WERI-Rb-1 (cell line): ENCODE measurements around the gene PRKD1.
"Not testable (repeated sequence)": the region's sequence is repeated elsewhere in the genome, so short reads cannot be mapped to it uniquely, and the experiment has no call there.

ENCODE experiments used
- DNase-seq: peaks from one replicate; pipeline ENCODE4 v3.0.0-alpha.2; 2020
- H3K27ac ChIP-seq: fragments of 250-450 bp; sonication (Bioruptor Pico); 2 replicates; pipeline ENCODE4 v1.5.1; 2020; ENCODE audit warnings: mild to moderate bottlenecking, moderate library complexity
- H3K27me3 ChIP-seq: fragments of 250-450 bp; sonication (Bioruptor Pico); 2 replicates; pipeline ENCODE4 v1.5.1; 2021; ENCODE audit warnings: mild to moderate bottlenecking, low read depth, moderate library complexity; ENCODE audit not compliant: insufficient read depth, severe bottlenecking
- H3K36me3 ChIP-seq: fragments of 250-450 bp; sonication (Bioruptor Pico); 2 replicates; pipeline ENCODE4 v1.5.1; 2020; ENCODE audit warnings: mild to moderate bottlenecking, moderate library complexity
- H3K4me3 ChIP-seq: 2 replicates; pipeline ENCODE4 v1.5.1; 2011; ENCODE audit warnings: low read depth, mild to moderate bottlenecking, control low read depth, low read length
- H3K9me3 ChIP-seq: fragments of 250-450 bp; sonication (Bioruptor Pico); 2 replicates; pipeline ENCODE4 v1.5.1; 2021; ENCODE audit warnings: mild to moderate bottlenecking, moderate library complexity; ENCODE audit not compliant: severe bottlenecking
- CTCF ChIP-seq: IDR thresholded peaks from 2 replicates; pipeline ENCODE4 v1.5.1; 2011; ENCODE audit warnings: low read depth, mild to moderate bottlenecking, control low read depth, inconsistent platforms, low read length

The PRKD1 gene

GRCh38 chr14:29853272-29853671, 74.4 kb downstream of the PRKD1 start:
- Histone ChIP-seq H3K36me3 (no peaks in the 10 kb centered on the region), H3K4me3 (no peak overlapping the region), H3K27me3 (no peaks in the 10 kb centered on the region), H3K9me3 (no peaks in the 10 kb centered on the region), H3K27ac (no peak overlapping the region)
- TF ChIP-seq CTCF: no peak
- DNase-seq: no peak

DNA sequence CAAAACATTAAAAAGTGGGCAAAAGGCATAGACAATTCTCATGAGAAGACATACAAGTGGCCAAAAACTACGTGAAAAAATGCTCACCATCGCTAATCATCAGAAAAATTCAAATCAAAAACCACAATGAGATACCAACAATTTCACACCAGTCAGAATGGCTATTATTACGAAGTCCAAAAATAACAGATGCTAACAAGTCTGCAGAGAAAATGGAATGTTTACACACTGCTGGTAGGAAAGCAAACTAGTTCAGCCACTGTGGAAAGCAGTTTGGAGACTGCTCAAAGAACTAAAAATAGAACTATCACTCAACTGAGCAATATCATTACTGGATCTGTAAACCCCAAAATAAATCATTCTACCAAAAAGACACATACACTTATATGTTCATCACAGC, 76.2 kb downstream of the PRKD1 start:
- no peaks in the 10 kb centered on the region for H3K36me3 ChIP-seq
- no peak for TF ChIP-seq CTCF
- H3K27ac ChIP-seq: no peak overlapping the region
- no peaks in the 10 kb centered on the region for H3K9me3 ChIP-seq
- no peak for DNase-seq
- H3K27me3 ChIP-seq: no peaks in the 10 kb centered on the region
- no peak overlapping the region for H3K4me3 ChIP-seq

GRCh38 chr14:29847056-29847380, 80.6 kb downstream of the PRKD1 start:
- no peak for DNase-seq
- H3K27me3 ChIP-seq: no peaks in the 10 kb centered on the region
- H3K4me3 ChIP-seq: no peak overlapping the region
- H3K27ac ChIP-seq: no peak overlapping the region
- TF ChIP-seq CTCF: no peak
- H3K36me3 ChIP-seq: no peaks in the 10 kb centered on the region
- no peaks in the 10 kb centered on the region for H3K9me3 ChIP-seq

DNA sequence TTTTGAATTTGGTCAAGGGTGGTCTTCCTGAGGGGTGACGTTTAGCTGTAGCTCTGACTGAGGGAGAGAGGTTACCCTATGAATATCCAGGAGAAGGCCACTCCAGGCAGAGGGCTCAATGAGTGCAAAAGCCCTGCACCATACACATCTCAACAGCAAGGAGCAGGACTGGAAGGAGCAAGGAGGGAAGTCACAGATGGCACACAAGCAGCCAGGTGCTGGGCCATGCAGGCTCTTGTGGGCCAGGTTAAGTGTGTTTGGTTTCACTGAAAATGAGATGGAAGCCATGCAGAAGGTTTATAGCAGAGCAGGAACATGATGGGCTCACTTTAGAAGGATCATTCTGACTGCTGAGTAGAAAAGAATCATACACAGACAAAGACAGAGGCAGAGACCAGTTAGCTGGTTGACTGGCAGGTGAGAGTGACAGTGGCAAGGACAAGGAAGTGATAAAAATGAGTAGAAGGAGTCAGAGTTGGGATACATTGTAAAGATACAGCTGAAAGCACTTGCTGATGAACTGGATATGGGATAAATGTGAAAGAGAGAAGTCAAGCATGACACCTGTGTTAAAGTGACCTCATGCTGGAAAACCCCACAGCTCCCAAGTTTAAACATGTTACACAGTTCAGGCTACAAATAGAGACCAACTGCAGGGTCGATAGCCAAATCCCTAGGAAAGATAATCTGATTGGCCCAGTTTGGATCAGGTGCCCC, 81.2 kb downstream of the PRKD1 start:
- Histone ChIP-seq H3K4me3 (no peak overlapping the region), H3K27ac (no peak overlapping the region), H3K9me3 (no peaks in the 10 kb centered on the region), H3K27me3 (no peaks in the 10 kb centered on the region), H3K36me3 (no peaks in the 10 kb centered on the region)
- TF ChIP-seq CTCF: no peak
- DNase-seq: no peak

DNA sequence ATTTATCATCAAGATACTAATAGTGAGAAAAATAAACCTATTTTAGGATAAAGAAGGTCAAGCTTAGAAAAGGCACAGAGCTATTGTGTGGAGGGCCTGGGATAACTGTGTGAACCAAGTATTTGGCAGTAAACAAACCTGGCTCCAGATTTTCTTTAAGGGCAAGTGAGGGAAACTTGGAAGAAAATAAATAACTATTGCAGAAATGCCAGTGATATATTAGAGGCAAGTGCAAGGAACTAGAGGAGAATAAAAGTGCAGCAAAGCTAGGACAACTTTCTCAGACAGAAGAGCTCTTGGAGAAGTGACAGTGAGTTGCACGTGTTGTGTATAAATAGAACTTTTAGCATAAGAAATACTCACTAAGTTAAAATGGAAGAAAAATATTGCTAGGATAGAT, 83.7 kb downstream of the PRKD1 start:
- H3K9me3 ChIP-seq: peaks cover 9% of the 10 kb centered on the region
- no peaks in the 10 kb centered on the region for H3K27me3 ChIP-seq
- TF ChIP-seq CTCF: no peak
- DNase-seq: no peak
- no peak overlapping the region for H3K27ac ChIP-seq
- no peaks in the 10 kb centered on the region for H3K36me3 ChIP-seq
- H3K4me3 ChIP-seq: no peak overlapping the region

- H3K9me3 ChIP-seq: peaks cover 9% of the 10 kb centered on the region
- H3K36me3 ChIP-seq: no peaks in the 10 kb centered on the region
- no peaks in the 10 kb centered on the region for H3K27me3 ChIP-seq
- TF ChIP-seq CTCF: no peak
- H3K27ac ChIP-seq: no peak overlapping the region
- no peak for DNase-seq
- H3K4me3 ChIP-seq: no peak overlapping the region
These were observed 85.4 kb downstream of the PRKD1 start for GRCh38 chr14:29842228-29842627.

DNA sequence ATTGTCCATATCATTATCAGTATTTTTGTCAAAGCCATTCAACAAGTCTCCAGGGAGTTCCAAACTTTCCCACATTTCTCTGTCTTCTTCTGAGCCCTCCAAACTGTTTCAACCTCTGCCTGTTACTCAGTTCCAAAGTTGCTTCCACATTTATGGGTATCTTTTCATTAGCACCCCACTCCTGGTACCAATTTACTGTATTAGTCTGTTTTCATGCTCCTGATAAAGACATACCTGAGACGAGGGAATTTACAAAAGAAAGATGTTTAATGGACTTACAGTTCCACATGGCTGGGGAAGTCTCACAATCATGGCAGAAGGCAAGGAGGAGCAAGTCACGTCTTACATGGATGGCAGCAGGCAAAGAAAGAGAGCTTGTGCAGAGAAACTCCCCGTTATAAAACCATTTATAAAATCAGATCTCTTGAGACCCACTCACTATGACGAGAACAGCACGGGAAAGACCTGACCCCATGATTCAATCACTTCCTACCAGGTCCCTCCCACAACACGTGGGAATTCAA, 87.2 kb downstream of the PRKD1 start:
- not testable (repeated sequence) for H3K36me3 ChIP-seq, H3K4me3 ChIP-seq, H3K9me3 ChIP-seq, H3K27ac ChIP-seq, H3K27me3 ChIP-seq, DNase-seq

- not testable (repeated sequence) for H3K36me3 ChIP-seq, H3K27me3 ChIP-seq, H3K9me3 ChIP-seq, H3K27ac ChIP-seq, H3K4me3 ChIP-seq, DNase-seq
These were observed 88.0 kb downstream of the PRKD1 start for GRCh38 chr14:29839691-29840090.
